Ascending aorta (tissue), 2 donors: ENCODE measurements around the gene GAPT. TPM values are rescaled to one million over a fixed set of nuclear protein-coding genes. Genes with fewer than 3 reads are reported as not detected.

Experiments used
- DNase-seq, 2 donors: peaks; one replicate each; pipeline ENCODE4 v3.0.0-alpha.2; 2019; ENCODE audit warnings: low spot score in 2 of 2
- H3K27ac ChIP-seq, 2 donors: fragments of 200-600 bp; sonication (generic); one replicate each; pipeline ENCODE4 v1.5.1; 2016 to 2017; ENCODE audit warnings: mild to moderate bottlenecking in 1 of 2
- H3K27me3 ChIP-seq: fragments of 200-600 bp; sonication (generic); one replicate; pipeline ENCODE4 v1.5.1; 2017
- H3K36me3 ChIP-seq, 2 donors: fragments of 200-600 bp; sonication (generic); one replicate each; pipeline ENCODE4 v1.5.1; 2016
- H3K4me1 ChIP-seq, 2 donors: fragments of 200-600 bp; sonication (generic); one replicate each; pipeline ENCODE4 v1.5.1; 2016 to 2017; ENCODE audit warnings: mild to moderate bottlenecking in 1 of 2
- H3K4me3 ChIP-seq, 2 donors: fragments of 200-600 bp; sonication (generic); one replicate each; pipeline ENCODE4 v1.5.1; 2016 to 2017; ENCODE audit warnings: mild to moderate bottlenecking in 1 of 2
- H3K9me3 ChIP-seq, 2 donors: fragments of 200-600 bp; sonication (generic); one replicate each; pipeline ENCODE4 v1.5.1; 2016
- CTCF ChIP-seq, 3 experiments: fragments of 200-600 bp in 2 of 3; fragments of 450-650 bp in 1 of 3; sonication (generic) in 2 of 3; IDR thresholded peaks; one replicate each; pipeline ENCODE4 v1.5.1; 2016 to 2019; ENCODE audit warnings: antibody characterized with exemption in 3 of 3, mild to moderate bottlenecking in 1 of 3, moderate library complexity in 1 of 3
- intact Hi-C: fragments of 100-400 bp; cut with DNase I; formaldehyde crosslinking; loops from one replicate; pipeline ENCODE4 v1.15.1; 2023
- total RNA-seq: library from RNA; depleted of rRNA; stranded (reverse); fragments of >200 nt; gene quantifications from one replicate; pipeline ENCODE4 v1.1.0, GENCODE V29; 2016

GAPT gene
- total RNA-seq, 1 donor from 2014 or later, result not detected

DNA sequence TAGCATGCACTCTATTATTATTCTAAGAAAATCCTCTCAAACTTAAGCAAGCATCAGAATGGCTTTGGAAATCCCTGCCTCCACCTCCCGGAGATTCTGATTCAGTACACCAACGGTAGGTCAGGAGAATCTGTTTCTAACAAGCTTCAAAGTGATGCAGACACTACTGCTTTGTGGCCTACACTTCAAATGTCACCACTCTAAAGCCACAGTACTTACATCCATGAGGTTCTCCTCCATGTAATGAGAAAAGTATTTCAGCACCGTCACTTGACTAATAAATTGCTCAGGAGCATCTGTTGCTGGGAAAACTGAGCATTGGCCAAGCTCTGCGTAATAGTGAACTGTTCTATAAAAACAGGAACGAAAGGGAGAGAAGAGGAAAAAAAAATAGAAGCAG lies 36.2 kb upstream of the GAPT start:
- Histone ChIP-seq H3K27me3 (no peaks in the 10 kb centered on the region), H3K4me3 (peak overlapping the region; percentile 22 to 83), H3K9me3 (no peaks in the 10 kb centered on the region), H3K36me3 (peaks cover 12 to 49% of the 10 kb centered on the region in 2 donors), H3K27ac (peak overlapping the region; percentile 28 to 32), H3K4me1 (peaks cover 0 to 23% of the 10 kb centered on the region in 2 donors)
- no peak for DNase-seq
- intact Hi-C loops, result loop anchor here (5.0 to 10.0 kb wide), 4 partner anchors 50 to 472 kb away; no protein-coding TSS in a partner anchor
- TF ChIP-seq CTCF (IDR thresholded peaks at IDR 0.05), result no peak

- Histone ChIP-seq H3K4me1 (peaks cover 0 to 23% of the 10 kb centered on the region in 2 donors), H3K36me3 (peaks cover 12 to 49% of the 10 kb centered on the region in 2 donors), H3K9me3 (no peaks in the 10 kb centered on the region), H3K27ac (peak overlapping the region; percentile 28 to 32), H3K27me3 (no peaks in the 10 kb centered on the region), H3K4me3 (peak overlapping the region; percentile 13 to 83)
- no peak for DNase-seq
- intact Hi-C loops, result loop anchor here (5.0 to 10.0 kb wide), 4 partner anchors 51 to 472 kb away; no protein-coding TSS in a partner anchor
- TF ChIP-seq CTCF (IDR thresholded peaks at IDR 0.05), result no peak
These were observed 35.8 kb upstream of the GAPT start for GRCh38 chr5:58455480-58455879.

- H3K4me1 ChIP-seq, result peaks cover 0 to 23% of the 10 kb centered on the region in 2 donors
- H3K36me3 ChIP-seq, result peaks cover 12 to 49% of the 10 kb centered on the region in 2 donors
- no peaks in the 10 kb centered on the region for H3K9me3 ChIP-seq
- TF ChIP-seq CTCF (IDR thresholded peaks at IDR 0.05), result no peak
- peak overlapping the region; percentile 28 to 32 for H3K27ac ChIP-seq
- H3K4me3 ChIP-seq, result peak overlapping the region; percentile 13 to 83
- no peaks in the 10 kb centered on the region for H3K27me3 ChIP-seq
- intact Hi-C loops, result loop anchor here (5.0 to 10.0 kb wide), 4 partner anchors 51 to 471 kb away; no protein-coding TSS in a partner anchor
- DNase-seq, result no peak
These were observed 35.2 kb upstream of the GAPT start for GRCh38 chr5:58456026-58456425.

DNA sequence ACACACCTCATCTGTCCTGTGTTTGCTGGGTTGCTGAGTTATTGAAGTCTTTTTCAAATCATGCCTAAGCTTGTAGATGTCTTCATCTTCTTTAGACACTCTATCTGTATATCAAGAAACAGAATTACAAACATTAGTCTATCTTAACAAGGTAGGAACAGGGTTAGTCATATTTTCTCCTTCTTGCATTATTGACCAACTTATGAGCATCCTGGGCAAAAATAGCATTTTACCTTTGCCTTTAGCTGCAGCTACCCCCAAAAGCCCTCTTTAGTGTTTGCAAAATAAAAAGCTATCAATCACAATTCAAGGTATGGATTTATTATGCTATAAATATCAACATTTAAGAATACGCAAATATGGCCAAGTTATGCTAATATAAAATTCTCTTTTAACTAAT lies 34.7 kb upstream of the GAPT start:
- H3K27ac ChIP-seq, result peak overlapping the region in 1 of 2 donors; percentile 28
- H3K4me1 ChIP-seq, result peaks cover 0 to 23% of the 10 kb centered on the region in 2 donors
- intact Hi-C loops, result loop anchor here (5.0 to 10.0 kb wide), 4 partner anchors 52 to 471 kb away; no protein-coding TSS in a partner anchor
- H3K36me3 ChIP-seq, result peaks cover 12 to 49% of the 10 kb centered on the region in 2 donors
- no peaks in the 10 kb centered on the region for H3K27me3 ChIP-seq
- peak overlapping the region; percentile 83 to 92 for H3K4me3 ChIP-seq
- TF ChIP-seq CTCF (IDR thresholded peaks at IDR 0.05), result no peak
- no peaks in the 10 kb centered on the region for H3K9me3 ChIP-seq
- DNase-seq, result no peak

- H3K27ac ChIP-seq, result no peak overlapping the region
- no peak for TF ChIP-seq CTCF (IDR thresholded peaks at IDR 0.05)
- H3K36me3 ChIP-seq, result peaks cover 12 to 49% of the 10 kb centered on the region in 2 donors
- no peaks in the 10 kb centered on the region for H3K27me3 ChIP-seq
- H3K4me1 ChIP-seq, result peaks cover 0 to 23% of the 10 kb centered on the region in 2 donors
- intact Hi-C loops, result loop anchor here (5.0 to 10.0 kb wide), 4 partner anchors 52 to 470 kb away; no protein-coding TSS in a partner anchor
- H3K9me3 ChIP-seq, result no peaks in the 10 kb centered on the region
- peak overlapping the region; percentile 83 to 92 for H3K4me3 ChIP-seq
- no peak for DNase-seq
These were observed 34.2 kb upstream of the GAPT start for GRCh38 chr5:58457050-58457449.
